Measurements from ENCODE around the gene PDK1.
A peak's percentile ranks its signal among the peaks of the same experiment; 100 is the strongest.

PDK1 gene

DNA sequence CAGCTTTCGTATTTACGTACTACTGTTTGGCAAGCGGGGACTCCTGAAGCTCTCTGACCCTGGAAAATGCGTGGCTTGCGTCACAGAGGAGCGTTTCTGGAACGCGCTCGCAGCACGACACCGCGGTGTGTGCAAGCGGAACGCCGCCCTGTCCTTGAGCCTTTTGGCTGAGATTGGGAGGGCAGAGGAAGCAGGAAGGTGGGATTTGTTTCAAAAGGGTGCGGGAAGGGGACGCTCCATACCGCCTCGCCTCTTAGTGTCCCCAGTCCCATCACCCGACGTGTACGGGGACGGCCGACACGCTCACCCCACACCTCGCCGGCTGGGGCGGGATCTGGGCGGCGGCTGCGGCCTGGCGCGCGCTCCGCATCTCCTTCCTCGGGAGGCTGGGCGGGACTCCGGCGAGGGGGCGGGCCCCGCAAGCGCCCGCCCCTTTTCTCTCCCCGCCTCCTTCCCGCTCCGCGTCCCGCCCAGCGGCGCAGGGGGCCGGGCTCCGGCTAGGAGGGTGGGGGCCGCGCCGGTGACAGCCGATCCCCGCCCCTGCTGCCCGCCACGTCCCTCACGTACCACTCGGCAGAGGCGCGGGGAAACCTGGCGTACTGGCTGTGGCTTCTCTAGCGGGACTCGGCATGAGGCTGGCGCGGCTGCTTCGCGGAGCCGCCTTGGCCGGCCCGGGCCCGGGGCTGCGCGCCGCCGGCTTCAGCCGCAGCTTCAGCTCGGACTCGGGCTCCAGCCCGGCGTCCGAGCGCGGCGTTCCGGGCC, at the start of gene PDK1:
Gene PDK1 (plus strand): TSS at position 569 of the 762 bp plus-strand sequence. CDS start 61 bp downstream, at position 630.
- Histone ChIP-seq H3K4me1 (ENCODE audit: control insufficient read depth in 2 of 2, insufficient read depth in 2 of 2, low read length in 2 of 2) (peaks cover 17 to 19% of the 10 kb centered on the region in 2 donors), H3K9ac (ENCODE audit: low read depth in 1 of 2, low read length in 2 of 2) (peak within 1 kb of the TSS; percentile 85 to 95), H3K27ac (ENCODE audit: low read depth in 2 of 2, low read length in 2 of 2) (peak within 1 kb of the TSS; percentile 91 to 93), H3K9me3 (ENCODE audit: control insufficient read depth in 2 of 2, low read length in 2 of 2) (no peaks in the 10 kb centered on the region), H3K4me3 (ENCODE audit: low read length in 2 of 2) (peak within 1 kb of the TSS; percentile 91 to 96), H3K36me3 (ENCODE audit: control insufficient read depth in 2 of 2, insufficient read depth in 2 of 2, low read length in 2 of 2) (peaks cover 0 to 2% of the 10 kb centered on the region in 2 donors), H3K27me3 (ENCODE audit: control insufficient read depth in 2 of 2, insufficient read depth in 2 of 2, low read length in 2 of 2) (no peaks in the 10 kb centered on the region)

DNA sequence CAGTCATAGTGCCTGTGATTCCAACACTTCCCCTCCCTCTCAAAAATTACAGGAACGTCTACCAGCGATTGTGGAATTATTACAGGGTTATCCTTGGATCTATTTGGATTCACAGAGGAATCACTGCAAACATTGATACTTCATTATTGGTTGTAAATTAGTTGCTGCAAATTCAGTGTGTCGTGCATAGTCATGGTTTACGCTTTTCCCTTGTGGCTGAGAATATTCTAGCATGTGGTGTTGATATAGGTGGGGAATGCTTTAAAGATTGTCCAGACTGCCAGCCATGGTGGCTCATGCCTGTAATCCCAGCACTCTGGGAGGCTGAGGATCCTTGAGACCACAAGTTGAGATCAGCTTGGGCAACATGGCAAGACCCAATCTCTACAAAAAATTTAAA, 48.7 kb upstream of the PDK1 start:
- Histone ChIP-seq H3K9me3 (ENCODE audit: control insufficient read depth in 2 of 2, low read length in 2 of 2) (peaks cover 4 to 11% of the 10 kb centered on the region in 2 donors), H3K9ac (ENCODE audit: low read depth in 1 of 2, low read length in 2 of 2) (no peak overlapping the region), H3K4me1 (ENCODE audit: control insufficient read depth in 2 of 2, insufficient read depth in 2 of 2, low read length in 2 of 2) (peaks cover 0 to 5% of the 10 kb centered on the region in 2 donors), H3K27ac (ENCODE audit: low read depth in 2 of 2, low read length in 2 of 2) (no peak overlapping the region), H3K27me3 (ENCODE audit: control insufficient read depth in 2 of 2, insufficient read depth in 2 of 2, low read length in 2 of 2) (no peaks in the 10 kb centered on the region), H3K36me3 (ENCODE audit: control insufficient read depth in 2 of 2, insufficient read depth in 2 of 2, low read length in 2 of 2) (peaks cover 33 to 38% of the 10 kb centered on the region in 2 donors), H3K4me3 (ENCODE audit: low read length in 2 of 2) (no peak overlapping the region)

DNA sequence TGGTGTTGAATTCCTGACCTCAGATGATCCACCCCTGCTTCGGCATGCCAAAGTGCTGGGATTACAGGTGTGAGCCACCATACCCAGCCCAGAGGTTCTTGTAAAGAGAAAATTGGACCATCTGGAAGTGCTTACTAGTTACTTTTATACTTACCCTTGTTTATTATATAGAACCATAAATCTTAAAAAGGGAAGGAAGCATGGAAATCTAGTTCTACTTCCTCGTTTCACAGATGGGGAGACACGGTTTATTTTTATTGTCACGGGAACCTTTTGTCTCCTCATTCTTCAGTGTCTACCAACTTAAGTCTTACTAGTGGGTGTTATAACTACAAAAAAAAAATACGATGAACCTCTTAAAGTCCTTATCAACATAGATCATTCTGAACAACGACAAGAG, 45.8 kb upstream of the PDK1 start:
- Histone ChIP-seq H3K27ac (ENCODE audit: low read depth in 2 of 2, low read length in 2 of 2) (no peak overlapping the region), H3K36me3 (ENCODE audit: control insufficient read depth in 2 of 2, insufficient read depth in 2 of 2, low read length in 2 of 2) (peaks cover 14% of the 10 kb centered on the region in 2 donors), H3K4me3 (ENCODE audit: low read length in 2 of 2) (no peak overlapping the region), H3K9me3 (ENCODE audit: control insufficient read depth in 2 of 2, low read length in 2 of 2) (peaks cover 11 to 12% of the 10 kb centered on the region in 2 donors), H3K9ac (ENCODE audit: low read depth in 1 of 2, low read length in 2 of 2) (no peak overlapping the region), H3K27me3 (ENCODE audit: control insufficient read depth in 2 of 2, insufficient read depth in 2 of 2, low read length in 2 of 2) (no peaks in the 10 kb centered on the region), H3K4me1 (ENCODE audit: control insufficient read depth in 2 of 2, insufficient read depth in 2 of 2, low read length in 2 of 2) (peaks cover 0 to 5% of the 10 kb centered on the region in 2 donors)

DNA sequence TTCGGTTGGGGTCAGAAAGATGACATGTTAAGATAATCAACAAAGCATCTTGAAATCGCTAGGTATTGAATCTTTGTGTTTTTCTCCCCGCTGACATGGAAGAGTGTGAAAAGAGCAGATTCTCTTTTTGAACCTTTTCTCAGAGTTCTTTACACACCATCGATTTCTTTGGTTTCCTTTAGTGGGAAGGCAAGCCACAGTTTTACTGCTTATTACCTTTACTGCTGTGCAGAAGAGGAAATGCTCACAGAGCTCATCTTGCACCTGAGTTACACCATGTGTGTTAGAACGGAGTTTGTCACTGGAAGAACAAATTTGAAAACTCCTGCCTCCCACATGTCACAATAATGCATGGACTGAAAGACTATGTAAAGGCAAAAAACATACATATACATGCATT, 45.3 kb upstream of the PDK1 start:
- peaks cover 11 to 12% of the 10 kb centered on the region in 2 donors for H3K9me3 ChIP-seq (ENCODE audit: control insufficient read depth in 2 of 2, low read length in 2 of 2)
- H3K4me3 ChIP-seq (ENCODE audit: low read length in 2 of 2), result no peak overlapping the region
- peaks cover 10 to 13% of the 10 kb centered on the region in 2 donors for H3K36me3 ChIP-seq (ENCODE audit: control insufficient read depth in 2 of 2, insufficient read depth in 2 of 2, low read length in 2 of 2)
- no peak overlapping the region for H3K27ac ChIP-seq (ENCODE audit: low read depth in 2 of 2, low read length in 2 of 2)
- no peak overlapping the region for H3K9ac ChIP-seq (ENCODE audit: low read depth in 1 of 2, low read length in 2 of 2)
- peaks cover 0 to 5% of the 10 kb centered on the region in 2 donors for H3K4me1 ChIP-seq (ENCODE audit: control insufficient read depth in 2 of 2, insufficient read depth in 2 of 2, low read length in 2 of 2)
- H3K27me3 ChIP-seq (ENCODE audit: control insufficient read depth in 2 of 2, insufficient read depth in 2 of 2, low read length in 2 of 2), result no peaks in the 10 kb centered on the region

DNA sequence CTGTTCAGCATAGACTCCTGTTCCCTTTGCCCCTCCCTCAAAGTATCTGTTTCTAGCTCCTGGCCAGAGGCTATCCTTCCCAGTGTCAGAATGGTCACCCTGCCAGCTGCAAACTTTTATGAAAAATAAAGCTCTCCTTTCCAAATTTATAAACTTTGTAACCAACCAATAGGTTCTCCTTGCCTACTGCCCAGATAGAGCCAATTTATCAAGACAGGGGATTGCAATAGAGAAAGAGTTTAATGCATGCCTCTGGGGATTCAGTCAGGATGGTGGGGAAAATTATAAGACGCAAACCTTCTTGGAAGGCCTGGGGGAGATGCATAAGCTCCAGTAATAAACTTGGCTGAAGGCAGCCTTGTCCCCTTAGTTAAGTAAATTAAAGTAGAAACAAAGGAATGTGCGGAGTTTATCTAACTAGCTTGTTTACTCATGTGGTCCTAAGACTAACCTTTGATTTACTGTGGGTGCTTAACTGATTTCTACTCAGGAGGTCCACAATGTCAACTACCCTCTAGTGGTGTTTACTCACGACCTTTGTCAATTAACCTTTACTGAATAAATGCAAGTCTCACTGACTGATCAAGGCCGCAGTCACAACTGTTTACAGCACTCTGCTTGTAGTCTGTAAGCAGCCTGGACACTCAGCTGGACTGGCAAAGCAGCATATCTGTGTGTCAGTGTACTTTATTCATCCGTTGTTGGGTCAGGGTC, 42.9 kb upstream of the PDK1 start:
- H3K4me3 ChIP-seq (ENCODE audit: low read length in 2 of 2), result no peak overlapping the region

DNA sequence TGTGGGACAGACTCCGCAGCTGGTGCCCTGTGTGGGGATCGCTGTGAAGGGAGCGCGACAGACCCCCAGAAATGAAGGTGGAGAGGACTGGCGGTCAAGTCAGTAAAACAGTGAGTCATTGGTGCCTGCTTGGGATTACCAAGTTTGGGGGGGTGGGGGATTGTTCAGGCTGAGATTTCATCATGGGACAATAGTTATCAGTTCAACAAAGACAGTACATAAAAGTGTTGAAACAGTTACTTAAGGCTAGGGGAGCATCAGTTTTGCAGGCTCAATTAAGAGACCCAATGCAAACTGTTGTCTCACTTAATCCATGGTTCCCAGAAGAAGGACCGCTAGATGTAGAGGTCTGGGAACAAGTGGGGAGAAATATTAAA, 42.4 kb upstream of the PDK1 start:
- H3K9me3 ChIP-seq (ENCODE audit: control insufficient read depth in 2 of 2, low read length in 2 of 2), result peaks cover 11 to 12% of the 10 kb centered on the region in 2 donors
- no peak overlapping the region for H3K27ac ChIP-seq (ENCODE audit: low read depth in 2 of 2, low read length in 2 of 2)
- H3K4me1 ChIP-seq (ENCODE audit: control insufficient read depth in 2 of 2, insufficient read depth in 2 of 2, low read length in 2 of 2), result peaks cover 0 to 5% of the 10 kb centered on the region in 2 donors
- H3K9ac ChIP-seq (ENCODE audit: low read depth in 1 of 2, low read length in 2 of 2), result no peak overlapping the region
- H3K27me3 ChIP-seq (ENCODE audit: control insufficient read depth in 2 of 2, insufficient read depth in 2 of 2, low read length in 2 of 2), result no peaks in the 10 kb centered on the region
- no peak overlapping the region for H3K4me3 ChIP-seq (ENCODE audit: low read length in 2 of 2)
- H3K36me3 ChIP-seq (ENCODE audit: control insufficient read depth in 2 of 2, insufficient read depth in 2 of 2, low read length in 2 of 2), result peaks cover 0 to 2% of the 10 kb centered on the region in 2 donors

More for the DNA sequence above, 42.9 kb upstream of the PDK1 start:
- Histone ChIP-seq H3K9me3 (ENCODE audit: control insufficient read depth in 2 of 2, low read length in 2 of 2) (peaks cover 11 to 12% of the 10 kb centered on the region in 2 donors), H3K9ac (ENCODE audit: low read depth in 1 of 2, low read length in 2 of 2) (no peak overlapping the region), H3K27me3 (ENCODE audit: control insufficient read depth in 2 of 2, insufficient read depth in 2 of 2, low read length in 2 of 2) (no peaks in the 10 kb centered on the region), H3K4me1 (ENCODE audit: control insufficient read depth in 2 of 2, insufficient read depth in 2 of 2, low read length in 2 of 2) (peaks cover 0 to 5% of the 10 kb centered on the region in 2 donors), H3K36me3 (ENCODE audit: control insufficient read depth in 2 of 2, insufficient read depth in 2 of 2, low read length in 2 of 2) (peaks cover 2 to 5% of the 10 kb centered on the region in 2 donors), H3K27ac (ENCODE audit: low read depth in 2 of 2, low read length in 2 of 2) (no peak overlapping the region)

DNA sequence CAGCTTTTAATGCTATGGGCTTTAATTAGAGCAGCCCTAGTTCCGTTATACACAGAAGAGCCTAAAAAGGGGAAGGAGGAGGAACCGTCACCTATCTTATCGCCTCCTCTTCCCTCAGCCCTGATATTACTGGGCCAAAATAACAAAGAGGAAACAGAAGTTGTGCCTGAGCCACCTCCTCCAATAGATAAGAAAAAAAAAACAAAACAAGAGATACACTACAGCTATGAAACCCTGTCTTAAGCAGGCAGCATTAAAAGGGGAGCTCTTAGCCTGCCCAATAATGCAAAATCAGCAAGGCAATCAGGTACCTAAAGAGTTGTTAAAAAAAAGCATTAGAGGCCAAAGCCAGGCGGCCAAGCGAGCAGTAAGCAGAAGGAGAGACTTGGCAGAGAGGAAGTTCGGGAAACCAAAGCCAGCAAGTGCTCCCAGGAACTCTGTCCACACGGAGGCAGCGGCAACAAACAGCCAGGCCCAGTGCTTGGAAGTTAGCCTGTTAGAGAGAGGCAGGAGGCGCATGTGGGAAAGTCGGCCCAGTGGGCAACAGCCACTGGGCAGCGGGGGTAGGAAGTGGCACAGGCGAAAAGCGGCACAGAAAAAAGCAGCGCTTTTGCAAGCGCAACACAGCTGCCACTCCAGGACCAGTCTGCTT, 41.8 kb upstream of the PDK1 start:
- H3K36me3 ChIP-seq (ENCODE audit: control insufficient read depth in 2 of 2, insufficient read depth in 2 of 2, low read length in 2 of 2), result peaks cover 0 to 2% of the 10 kb centered on the region in 2 donors
- no peak overlapping the region for H3K27ac ChIP-seq (ENCODE audit: low read depth in 2 of 2, low read length in 2 of 2)
- peaks cover 11 to 12% of the 10 kb centered on the region in 2 donors for H3K9me3 ChIP-seq (ENCODE audit: control insufficient read depth in 2 of 2, low read length in 2 of 2)
- no peaks in the 10 kb centered on the region for H3K27me3 ChIP-seq (ENCODE audit: control insufficient read depth in 2 of 2, insufficient read depth in 2 of 2, low read length in 2 of 2)
- no peak overlapping the region for H3K4me3 ChIP-seq (ENCODE audit: low read length in 2 of 2)
- peaks cover 0 to 5% of the 10 kb centered on the region in 2 donors for H3K4me1 ChIP-seq (ENCODE audit: control insufficient read depth in 2 of 2, insufficient read depth in 2 of 2, low read length in 2 of 2)
- H3K9ac ChIP-seq (ENCODE audit: low read depth in 1 of 2, low read length in 2 of 2), result no peak overlapping the region

DNA sequence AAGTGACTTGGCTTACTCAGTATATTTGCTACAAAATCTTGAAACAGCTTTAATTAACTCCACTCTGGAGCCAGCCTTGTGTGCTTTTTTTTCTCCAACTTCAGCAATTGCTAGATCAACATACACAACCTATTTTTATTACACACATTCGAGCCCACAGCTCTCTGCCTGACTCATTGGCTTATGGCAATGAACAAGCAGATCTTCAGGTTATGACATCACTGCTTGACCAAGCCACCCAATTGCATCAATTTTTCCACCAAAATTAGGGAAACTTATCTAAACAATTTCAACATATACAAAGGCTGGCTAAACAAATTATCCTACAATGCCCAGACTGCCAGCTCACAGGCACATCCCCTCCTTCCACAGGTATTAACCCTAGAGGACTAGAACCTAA, 39.6 kb upstream of the PDK1 start:
- Histone ChIP-seq H3K9ac (ENCODE audit: low read depth in 1 of 2, low read length in 2 of 2) (no peak overlapping the region), H3K36me3 (ENCODE audit: control insufficient read depth in 2 of 2, insufficient read depth in 2 of 2, low read length in 2 of 2) (peaks cover 0 to 2% of the 10 kb centered on the region in 2 donors), H3K27me3 (ENCODE audit: control insufficient read depth in 2 of 2, insufficient read depth in 2 of 2, low read length in 2 of 2) (no peaks in the 10 kb centered on the region), H3K4me3 (ENCODE audit: low read length in 2 of 2) (no peak overlapping the region), H3K9me3 (ENCODE audit: control insufficient read depth in 2 of 2, low read length in 2 of 2) (peaks cover 7 to 11% of the 10 kb centered on the region in 2 donors), H3K4me1 (ENCODE audit: control insufficient read depth in 2 of 2, insufficient read depth in 2 of 2, low read length in 2 of 2) (no peaks in the 10 kb centered on the region), H3K27ac (ENCODE audit: low read depth in 2 of 2, low read length in 2 of 2) (no peak overlapping the region)

DNA sequence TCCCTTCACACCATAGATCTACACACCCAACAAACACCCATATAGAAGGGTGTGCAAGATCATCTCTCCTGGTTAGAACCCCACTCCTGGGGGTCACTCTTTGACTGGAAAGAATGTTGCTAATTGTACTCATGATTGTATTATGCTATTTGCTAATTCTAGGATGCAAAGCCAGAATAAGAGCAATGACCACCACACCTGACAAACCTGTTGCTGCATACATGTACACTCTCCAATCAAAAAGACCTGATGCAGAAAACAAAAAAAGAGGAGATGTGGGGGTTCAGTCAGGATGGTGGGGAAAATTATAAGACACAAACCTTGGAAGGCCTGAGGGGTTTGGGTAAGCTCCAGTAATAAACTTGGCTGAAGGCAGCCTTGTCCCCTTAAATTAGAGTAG, 36.9 kb upstream of the PDK1 start:
- H3K9me3 ChIP-seq (ENCODE audit: control insufficient read depth in 2 of 2, low read length in 2 of 2), result no peaks in the 10 kb centered on the region
- H3K27me3 ChIP-seq (ENCODE audit: control insufficient read depth in 2 of 2, insufficient read depth in 2 of 2, low read length in 2 of 2), result no peaks in the 10 kb centered on the region
- no peak overlapping the region for H3K9ac ChIP-seq (ENCODE audit: low read depth in 1 of 2, low read length in 2 of 2)
- no peak overlapping the region for H3K4me3 ChIP-seq (ENCODE audit: low read length in 2 of 2)
- H3K4me1 ChIP-seq (ENCODE audit: control insufficient read depth in 2 of 2, insufficient read depth in 2 of 2, low read length in 2 of 2), result no peaks in the 10 kb centered on the region
- H3K36me3 ChIP-seq (ENCODE audit: control insufficient read depth in 2 of 2, insufficient read depth in 2 of 2, low read length in 2 of 2), result no peaks in the 10 kb centered on the region
- H3K27ac ChIP-seq (ENCODE audit: low read depth in 2 of 2, low read length in 2 of 2), result no peak overlapping the region

DNA sequence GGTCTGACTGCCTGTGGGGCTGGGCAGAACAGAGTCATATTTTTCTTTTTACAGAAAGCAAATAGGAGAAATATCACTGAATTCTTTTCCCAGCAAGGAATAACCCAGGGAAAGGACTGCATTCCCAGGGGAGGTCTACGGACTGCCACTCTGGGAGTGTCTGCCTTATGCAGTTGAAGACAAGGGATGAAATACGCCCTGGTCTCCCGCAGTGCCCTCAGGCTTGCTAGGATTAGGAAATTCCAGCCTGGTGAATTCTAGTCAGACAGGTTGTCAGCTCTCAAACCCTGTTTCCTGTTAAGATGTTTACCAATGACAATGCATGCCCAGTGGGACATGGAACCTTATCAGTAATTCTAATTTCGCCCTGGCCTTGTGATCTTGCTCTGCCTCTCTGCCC, 30.3 kb upstream of the PDK1 start:
- Histone ChIP-seq H3K27ac (ENCODE audit: low read depth in 2 of 2, low read length in 2 of 2) (no peak overlapping the region), H3K4me3 (ENCODE audit: low read length in 2 of 2) (no peak overlapping the region), H3K9ac (ENCODE audit: low read depth in 1 of 2, low read length in 2 of 2) (no peak overlapping the region), H3K9me3 (ENCODE audit: control insufficient read depth in 2 of 2, low read length in 2 of 2) (peaks cover 0 to 2% of the 10 kb centered on the region in 2 donors), H3K36me3 (ENCODE audit: control insufficient read depth in 2 of 2, insufficient read depth in 2 of 2, low read length in 2 of 2) (no peaks in the 10 kb centered on the region), H3K27me3 (ENCODE audit: control insufficient read depth in 2 of 2, insufficient read depth in 2 of 2, low read length in 2 of 2) (no peaks in the 10 kb centered on the region), H3K4me1 (ENCODE audit: control insufficient read depth in 2 of 2, insufficient read depth in 2 of 2, low read length in 2 of 2) (peaks cover under 1 to 3% of the 10 kb centered on the region in 2 donors)
